ENCODE measurements around the gene OR2F1. TPM values are rescaled to one million over a fixed set of nuclear protein-coding genes. Genes with fewer than 3 reads are reported as not detected.

OR2F1 gene
- total RNA-seq, 4 donors from 2014 or later = not detected

DNA sequence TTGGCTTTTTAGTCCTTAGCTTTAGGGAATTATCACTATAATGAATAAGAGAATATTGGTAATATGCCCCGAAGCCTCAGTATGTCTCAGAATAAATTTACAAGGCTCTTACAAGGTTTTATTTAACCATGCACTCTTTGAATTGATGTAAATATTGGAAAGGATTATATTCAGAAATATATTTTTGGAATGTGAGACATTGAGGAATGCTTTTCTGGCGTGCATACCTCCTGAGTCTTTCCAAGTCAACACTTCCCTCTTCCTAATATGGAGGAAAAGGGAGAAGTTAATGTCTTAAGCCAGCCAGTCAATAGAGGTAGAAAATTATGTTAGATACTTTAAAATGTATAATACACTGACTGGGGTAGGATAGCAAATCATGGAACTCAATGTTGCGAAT, 1.2 kb upstream of the OR2F1 start:
- TF ChIP-seq POLR2A (IDR thresholded peaks at IDR 0.05) = no peak
- TF ChIP-seq, protein P1, sequence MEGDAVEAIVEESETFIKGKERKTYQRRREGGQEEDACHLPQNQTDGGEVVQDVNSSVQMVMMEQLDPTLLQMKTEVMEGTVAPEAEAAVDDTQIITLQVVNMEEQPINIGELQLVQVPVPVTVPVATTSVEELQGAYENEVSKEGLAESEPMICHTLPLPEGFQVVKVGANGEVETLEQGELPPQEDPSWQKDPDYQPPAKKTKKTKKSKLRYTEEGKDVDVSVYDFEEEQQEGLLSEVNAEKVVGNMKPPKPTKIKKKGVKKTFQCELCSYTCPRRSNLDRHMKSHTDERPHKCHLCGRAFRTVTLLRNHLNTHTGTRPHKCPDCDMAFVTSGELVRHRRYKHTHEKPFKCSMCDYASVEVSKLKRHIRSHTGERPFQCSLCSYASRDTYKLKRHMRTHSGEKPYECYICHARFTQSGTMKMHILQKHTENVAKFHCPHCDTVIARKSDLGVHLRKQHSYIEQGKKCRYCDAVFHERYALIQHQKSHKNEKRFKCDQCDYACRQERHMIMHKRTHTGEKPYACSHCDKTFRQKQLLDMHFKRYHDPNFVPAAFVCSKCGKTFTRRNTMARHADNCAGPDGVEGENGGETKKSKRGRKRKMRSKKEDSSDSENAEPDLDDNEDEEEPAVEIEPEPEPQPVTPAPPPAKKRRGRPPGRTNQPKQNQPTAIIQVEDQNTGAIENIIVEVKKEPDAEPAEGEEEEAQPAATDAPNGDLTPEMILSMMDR (IDR thresholded peaks at IDR 0.05) = no peak
- Histone ChIP-seq H3K27ac (no peak overlapping the region), H3K4me3 (no peak overlapping the region)

DNA sequence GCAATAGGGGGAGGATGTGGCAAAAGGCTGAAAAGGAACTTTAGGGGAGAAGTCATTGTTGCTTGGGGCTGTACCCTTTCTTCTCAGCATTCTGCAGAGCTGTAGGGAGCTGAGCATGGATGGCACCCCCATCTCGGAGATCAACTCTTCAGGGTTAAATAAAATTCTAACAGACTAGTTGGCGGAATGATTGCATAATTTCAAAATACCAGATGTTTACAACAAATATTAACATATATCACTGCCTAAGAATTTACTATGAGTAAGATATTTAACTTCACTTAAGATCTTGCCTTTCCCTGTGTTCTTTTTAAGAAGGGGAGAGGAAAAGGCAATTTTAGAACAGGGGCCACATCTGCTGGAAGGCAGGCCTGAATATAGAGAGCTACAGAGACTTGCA, 509 bp upstream of the OR2F1 start:
- Histone ChIP-seq H3K4me1 (no peaks in the 10 kb centered on the region), H3K27me3 (no peaks in the 10 kb centered on the region), H3K9me3 (no peaks in the 10 kb centered on the region), H3K27ac (no peak overlapping the region), H3K36me3 (no peaks in the 10 kb centered on the region), H3K4me3 (no peak overlapping the region)
- no peak for TF ChIP-seq POLR2A (IDR thresholded peaks at IDR 0.05)
- intact Hi-C loops (cut with DNase I; ENCODE audit: low total_unique reads) = no loop called here
- no peak for DNase-seq

More for the DNA sequence above, 1.2 kb upstream of the OR2F1 start:
- intact Hi-C loops (cut with DNase I; ENCODE audit: low total_unique reads) = no loop called here
- DNase-seq = no peak
- H3K4me1 ChIP-seq = no peaks in the 10 kb centered on the region
- no peaks in the 10 kb centered on the region for H3K36me3 ChIP-seq
- no peaks in the 10 kb centered on the region for H3K9me3 ChIP-seq
- no peaks in the 10 kb centered on the region for H3K27me3 ChIP-seq

DNA sequence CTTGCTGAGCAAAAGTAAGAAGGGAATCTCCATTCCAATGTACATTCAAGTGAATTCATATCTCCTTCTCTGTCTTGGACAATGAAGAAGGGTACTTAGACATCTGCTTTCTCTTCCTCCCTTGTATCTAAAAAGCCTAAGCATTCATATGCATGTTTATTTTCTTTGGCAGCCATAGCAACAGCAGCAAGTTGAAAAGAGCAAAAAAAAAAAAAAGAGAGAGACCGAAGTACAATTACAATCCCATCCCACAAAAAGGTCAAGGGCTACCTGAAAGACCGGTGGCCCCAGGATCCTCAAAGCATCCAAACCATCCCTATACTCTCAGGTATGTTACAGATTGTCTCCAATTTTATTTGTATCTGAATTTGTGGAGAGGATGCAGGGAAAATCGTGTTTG, 4.1 kb downstream of the OR2F1 start:
- H3K27ac ChIP-seq = no peak overlapping the region
- no peaks in the 10 kb centered on the region for H3K4me1 ChIP-seq
- no peak overlapping the region for H3K4me3 ChIP-seq
- no peaks in the 10 kb centered on the region for H3K27me3 ChIP-seq
- H3K9me3 ChIP-seq = no peaks in the 10 kb centered on the region
- DNase-seq = no peak
- no peak for TF ChIP-seq POLR2A (IDR thresholded peaks at IDR 0.05)
- TF ChIP-seq, protein P1 (IDR thresholded peaks at IDR 0.05) = no peak
- intact Hi-C loops (cut with DNase I; ENCODE audit: low total_unique reads) = no loop called here
- H3K36me3 ChIP-seq = no peaks in the 10 kb centered on the region

DNA sequence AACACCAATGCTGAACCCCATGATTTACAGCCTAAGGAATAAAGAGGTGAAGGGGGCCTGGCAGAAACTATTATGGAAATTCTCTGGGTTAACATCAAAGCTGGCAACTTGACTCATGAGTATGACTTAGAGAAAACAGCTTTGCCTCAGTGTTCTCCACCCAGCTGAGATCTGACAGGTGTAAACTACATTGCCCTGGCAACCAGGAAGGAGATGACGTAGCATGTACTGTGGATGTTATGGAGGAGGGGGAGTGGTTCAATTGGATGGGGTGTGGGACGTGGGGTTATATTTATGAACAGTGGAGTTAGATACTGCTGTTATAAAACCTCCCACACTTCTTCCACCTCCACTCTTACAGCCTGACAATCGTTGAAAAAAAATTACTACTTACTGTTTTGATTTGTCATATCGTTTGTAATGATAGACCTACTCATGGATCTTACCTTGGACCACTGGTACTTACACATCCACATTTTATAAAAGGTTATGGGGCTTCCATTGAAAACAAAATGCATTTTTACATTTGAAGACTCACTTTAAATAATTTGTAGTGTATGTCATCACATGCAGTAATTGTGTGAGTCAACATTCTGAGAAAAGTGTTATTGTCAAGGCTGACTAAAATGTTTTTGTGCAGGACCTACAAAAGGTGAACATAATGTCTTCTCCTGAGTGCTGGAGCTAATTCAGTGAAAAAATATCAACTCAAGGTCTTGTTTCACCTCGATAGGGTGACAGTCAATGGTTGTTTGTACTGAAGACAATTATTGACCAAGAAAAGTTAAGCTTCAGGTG, 6.4 kb downstream of the OR2F1 start:
- DNase-seq = no peak
- Histone ChIP-seq H3K27ac (no peak overlapping the region), H3K4me3 (no peak overlapping the region), H3K27me3 (no peaks in the 10 kb centered on the region), H3K4me1 (no peaks in the 10 kb centered on the region), H3K36me3 (no peaks in the 10 kb centered on the region), H3K9me3 (no peaks in the 10 kb centered on the region)
- intact Hi-C loops (cut with DNase I; ENCODE audit: low total_unique reads) = no loop called here
- no peak for TF ChIP-seq POLR2A (IDR thresholded peaks at IDR 0.05)
- TF ChIP-seq, protein P1 (IDR thresholded peaks at IDR 0.05) = no peak

DNA sequence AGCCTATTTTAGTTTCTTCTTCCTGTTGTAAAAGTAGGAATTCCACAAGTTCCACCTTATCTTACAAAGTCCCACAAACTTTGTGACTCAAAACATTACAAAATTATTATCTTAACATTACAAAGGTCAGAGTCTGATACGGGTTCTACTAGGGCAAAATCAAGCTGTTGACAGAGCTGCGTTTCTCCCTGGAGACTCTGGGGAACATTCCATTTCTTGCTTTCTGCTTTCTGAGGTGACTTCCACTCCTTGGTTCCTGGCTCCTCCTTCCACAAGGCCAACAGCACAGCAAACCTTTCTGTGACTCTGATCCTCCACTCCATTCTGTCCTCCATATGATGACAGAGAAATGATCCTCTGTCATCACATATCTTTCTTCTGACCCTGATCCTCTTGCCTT, 10.6 kb downstream of the OR2F1 start:
- no peak for DNase-seq
- Histone ChIP-seq H3K9me3 (no peaks in the 10 kb centered on the region), H3K27me3 (no peaks in the 10 kb centered on the region), H3K4me1 (no peaks in the 10 kb centered on the region), H3K4me3 (no peak overlapping the region), H3K27ac (no peak overlapping the region), H3K36me3 (no peaks in the 10 kb centered on the region)
- intact Hi-C loops (cut with DNase I; ENCODE audit: low total_unique reads) = no loop called here
- TF ChIP-seq, protein P1 (IDR thresholded peaks at IDR 0.05) = no peak
- no peak for TF ChIP-seq POLR2A (IDR thresholded peaks at IDR 0.05)
